ENCODE measurements around the gene CCDC85C. TPM values are rescaled to one million over a fixed set of nuclear protein-coding genes. Genes with fewer than 3 reads are reported as not detected.

CCDC85C gene
- total and polyA plus RNA-seq, 7 donors = 1.8 to 21.0 (median 7.9) TPM

DNA sequence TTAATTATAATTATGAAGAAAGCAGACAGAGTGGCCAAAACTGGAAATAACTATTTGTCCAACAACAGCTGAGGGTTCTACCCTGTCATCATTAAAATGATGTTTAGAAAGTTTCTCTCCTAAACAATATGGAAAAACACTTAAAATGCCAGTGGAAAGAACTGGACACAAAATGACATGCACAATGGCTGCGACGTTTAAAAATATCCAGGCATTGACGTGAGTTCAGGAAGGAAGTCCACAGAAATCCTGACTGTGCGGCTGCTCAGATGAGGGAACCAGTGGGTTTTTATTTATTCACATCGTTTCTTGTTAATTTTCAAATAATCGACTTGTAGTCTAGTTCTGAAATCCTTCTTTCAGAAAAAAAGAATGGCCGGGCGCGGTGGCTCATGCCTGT lies 64.5 kb downstream of the CCDC85C start:
- DNase-seq (no peak), ATAC-seq (peak in 1 of 4 donors; percentile 46)
- H3K4me1 ChIP-seq = peaks cover 16% of the 10 kb centered on the region
- peak overlapping the region; percentile 6 for H3K27ac ChIP-seq
- H3K27me3 ChIP-seq (ENCODE audit: insufficient read depth in 3 of 3, low read length in 2 of 3) = no peaks in the 10 kb centered on the region
- H3K9me3 ChIP-seq = no peaks in the 10 kb centered on the region
- intact Hi-C loops (cut with DNase I) = no loop called here
- TF ChIP-seq, protein P1, sequence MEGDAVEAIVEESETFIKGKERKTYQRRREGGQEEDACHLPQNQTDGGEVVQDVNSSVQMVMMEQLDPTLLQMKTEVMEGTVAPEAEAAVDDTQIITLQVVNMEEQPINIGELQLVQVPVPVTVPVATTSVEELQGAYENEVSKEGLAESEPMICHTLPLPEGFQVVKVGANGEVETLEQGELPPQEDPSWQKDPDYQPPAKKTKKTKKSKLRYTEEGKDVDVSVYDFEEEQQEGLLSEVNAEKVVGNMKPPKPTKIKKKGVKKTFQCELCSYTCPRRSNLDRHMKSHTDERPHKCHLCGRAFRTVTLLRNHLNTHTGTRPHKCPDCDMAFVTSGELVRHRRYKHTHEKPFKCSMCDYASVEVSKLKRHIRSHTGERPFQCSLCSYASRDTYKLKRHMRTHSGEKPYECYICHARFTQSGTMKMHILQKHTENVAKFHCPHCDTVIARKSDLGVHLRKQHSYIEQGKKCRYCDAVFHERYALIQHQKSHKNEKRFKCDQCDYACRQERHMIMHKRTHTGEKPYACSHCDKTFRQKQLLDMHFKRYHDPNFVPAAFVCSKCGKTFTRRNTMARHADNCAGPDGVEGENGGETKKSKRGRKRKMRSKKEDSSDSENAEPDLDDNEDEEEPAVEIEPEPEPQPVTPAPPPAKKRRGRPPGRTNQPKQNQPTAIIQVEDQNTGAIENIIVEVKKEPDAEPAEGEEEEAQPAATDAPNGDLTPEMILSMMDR (IDR thresholded peaks at IDR 0.05) = no peak
- 69 to 77% (median 71%) methylated on average over 9 of the region's 9 CpGs for WGBS, 3 donors
- H3K36me3 ChIP-seq (ENCODE audit: insufficient read depth in 1 of 2, low read depth in 1 of 2) = no peaks in the 10 kb centered on the region
- H3K4me3 ChIP-seq = no peak overlapping the region

- Histone ChIP-seq H3K9me3 (no peaks in the 10 kb centered on the region), H3K36me3 (ENCODE audit: insufficient read depth in 1 of 2, low read depth in 1 of 2) (no peaks in the 10 kb centered on the region), H3K4me1 (peaks cover 16% of the 10 kb centered on the region), H3K27me3 (ENCODE audit: insufficient read depth in 3 of 3, low read length in 2 of 3) (no peaks in the 10 kb centered on the region), H3K27ac (no peak overlapping the region), H3K4me3 (no peak overlapping the region)
- TF ChIP-seq, protein P1 (IDR thresholded peaks at IDR 0.05) = no peak
- WGBS, 3 donors = 45 to 63% (median 51%) methylated on average over 5 of the region's 5 CpGs
- DNase-seq (no peak), ATAC-seq (no peak)
- intact Hi-C loops (cut with DNase I) = no loop called here
Observed at GRCh38 chr14:99538733-99539132, 65.3 kb downstream of the CCDC85C start.

GRCh38 chr14:99538275-99538674 lies 65.7 kb downstream of the CCDC85C start:
- TF ChIP-seq, protein P1 (IDR thresholded peaks at IDR 0.05) = no peak
- intact Hi-C loops (cut with DNase I) = no loop called here
- DNase-seq = no peak
- Histone ChIP-seq H3K9me3 (no peaks in the 10 kb centered on the region), H3K27me3 (ENCODE audit: insufficient read depth in 3 of 3, low read length in 2 of 3) (no peaks in the 10 kb centered on the region), H3K36me3 (ENCODE audit: insufficient read depth in 1 of 2, low read depth in 1 of 2) (no peaks in the 10 kb centered on the region), H3K4me1 (peaks cover 16% of the 10 kb centered on the region), H3K4me3 (no peak overlapping the region), H3K27ac (no peak overlapping the region)
- ATAC-seq = no peak
- 61 to 66% (median 63%) methylated on average over 9 of the region's 9 CpGs for WGBS, 3 donors

DNA sequence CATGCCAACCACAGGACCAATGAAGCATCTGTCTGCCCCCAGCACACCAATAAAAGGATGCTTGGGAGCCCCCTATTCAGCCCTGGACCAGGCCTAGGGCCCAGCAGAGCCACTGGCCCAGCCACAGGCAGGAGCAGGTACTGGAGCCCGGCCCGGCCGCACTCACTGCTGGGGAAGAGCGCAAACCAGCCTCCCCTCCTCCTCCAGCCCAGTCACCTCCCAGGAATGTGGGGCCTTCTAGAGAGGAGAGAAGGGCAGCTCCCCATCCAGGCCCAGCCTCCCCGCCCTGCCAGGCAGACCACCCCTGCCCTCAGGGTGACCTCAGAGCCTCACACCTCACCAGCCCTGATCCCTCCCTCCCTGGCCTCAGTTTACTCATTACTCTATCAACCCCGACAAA lies 66.6 kb downstream of the CCDC85C start:
- Histone ChIP-seq H3K9me3 (no peaks in the 10 kb centered on the region), H3K27me3 (ENCODE audit: insufficient read depth in 3 of 3, low read length in 2 of 3) (no peaks in the 10 kb centered on the region), H3K4me1 (peaks cover 16% of the 10 kb centered on the region), H3K36me3 (ENCODE audit: insufficient read depth in 1 of 2, low read depth in 1 of 2) (no peaks in the 10 kb centered on the region), H3K4me3 (no peak overlapping the region), H3K27ac (no peak overlapping the region)
- ATAC-seq = no peak
- no peak for DNase-seq
- TF ChIP-seq, protein P1 (IDR thresholded peaks at IDR 0.05) = no peak
- 88 to 95% (median 95%) methylated on average over 5 to 6 of the region's 6 CpGs for WGBS, 3 donors
- intact Hi-C loops (cut with DNase I) = no loop called here
